Medulla oblongata (tissue), 1 donor: ENCODE measurements around the gene GPATCH2L.

ENCODE experiments used
- DNase-seq: peaks from one replicate; pipeline ENCODE4 v3.0.0-alpha.2; 2015; ENCODE audit errors: extremely low spot score

GPATCH2L gene

DNA sequence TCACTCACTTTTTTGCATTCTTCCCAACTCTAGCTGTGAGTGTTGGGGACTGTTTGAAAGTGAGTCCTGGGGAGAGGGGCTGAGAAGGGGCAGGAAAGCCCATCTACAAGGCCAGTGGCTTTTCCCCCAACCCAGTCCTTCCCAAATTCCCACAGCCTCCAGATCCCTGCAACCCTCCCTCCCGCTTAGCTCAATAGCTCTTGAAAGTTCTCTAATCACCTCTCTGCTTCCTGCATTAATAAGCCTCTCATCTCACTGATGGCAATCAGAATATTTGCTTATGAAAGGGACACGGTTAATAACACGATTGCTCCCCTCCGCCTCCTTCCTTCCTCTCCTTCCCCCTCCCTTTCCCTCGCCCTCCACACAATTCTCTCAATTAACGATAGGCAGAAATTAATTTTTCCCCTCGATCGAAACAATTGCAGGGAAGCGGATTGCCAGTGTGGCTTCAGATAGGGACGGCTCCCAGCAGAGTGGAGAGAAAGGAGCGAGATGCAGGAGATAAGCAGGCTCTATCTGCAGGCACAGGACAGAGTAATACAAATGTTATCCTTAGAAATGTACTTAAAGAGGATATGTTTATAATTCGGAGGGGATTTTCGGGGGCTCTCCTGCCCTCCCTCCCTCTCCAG, 15.1 kb upstream of the GPATCH2L start:
- DNase-seq: no peak

DNA sequence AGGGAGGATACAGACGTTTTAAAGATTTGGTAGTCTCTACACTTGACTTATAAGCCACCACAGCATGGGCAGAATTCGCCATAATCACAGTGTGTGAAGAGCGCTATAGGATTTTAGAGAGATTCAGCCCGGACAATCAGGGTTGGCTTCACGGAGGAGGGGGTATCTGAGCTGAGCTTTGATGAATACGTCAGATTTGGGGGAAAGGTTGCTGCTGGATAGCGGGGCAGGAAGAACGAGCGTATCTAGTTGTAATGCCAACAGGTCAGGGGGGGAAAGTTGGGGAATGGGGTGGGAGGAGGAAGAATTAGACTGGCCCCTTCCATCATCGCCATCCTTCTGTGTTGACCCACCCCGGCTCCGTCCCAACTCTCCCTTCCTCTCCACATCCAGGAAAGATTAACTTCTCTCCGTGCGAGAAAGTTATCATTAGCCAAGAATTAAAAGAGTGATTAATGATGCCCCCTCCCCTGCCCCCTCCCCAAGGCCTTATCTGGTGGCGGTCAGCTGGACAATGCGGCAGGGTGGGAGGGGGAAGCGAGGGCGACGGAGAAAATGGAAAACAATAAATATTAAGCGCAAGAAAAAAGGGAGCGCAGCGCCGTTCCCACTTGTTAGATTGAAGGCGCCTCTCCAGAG, 13.5 kb upstream of the GPATCH2L start:
- no peak for DNase-seq

GRCh38 chr14:76138758-76139723, 12.7 kb upstream of the GPATCH2L start:
- DNase-seq: no peak

DNA sequence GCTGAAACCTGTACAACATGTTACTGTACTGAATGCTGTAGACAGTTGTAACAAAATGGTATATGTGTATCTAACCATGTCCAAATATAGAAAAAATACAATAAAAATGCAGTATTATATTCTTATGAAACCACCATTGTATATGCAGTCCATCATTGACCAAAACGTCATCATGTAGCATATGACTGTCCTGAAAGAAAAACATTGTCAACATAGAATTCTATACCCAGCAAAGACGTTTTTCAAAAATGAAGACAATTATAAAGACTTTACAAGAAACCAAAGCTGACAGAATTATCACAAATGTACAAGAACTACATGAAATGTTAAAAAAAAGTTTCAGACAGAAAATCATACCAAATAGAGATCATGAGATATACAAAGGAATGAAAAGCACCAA, 8.1 kb upstream of the GPATCH2L start:
- DNase-seq: no peak

DNA sequence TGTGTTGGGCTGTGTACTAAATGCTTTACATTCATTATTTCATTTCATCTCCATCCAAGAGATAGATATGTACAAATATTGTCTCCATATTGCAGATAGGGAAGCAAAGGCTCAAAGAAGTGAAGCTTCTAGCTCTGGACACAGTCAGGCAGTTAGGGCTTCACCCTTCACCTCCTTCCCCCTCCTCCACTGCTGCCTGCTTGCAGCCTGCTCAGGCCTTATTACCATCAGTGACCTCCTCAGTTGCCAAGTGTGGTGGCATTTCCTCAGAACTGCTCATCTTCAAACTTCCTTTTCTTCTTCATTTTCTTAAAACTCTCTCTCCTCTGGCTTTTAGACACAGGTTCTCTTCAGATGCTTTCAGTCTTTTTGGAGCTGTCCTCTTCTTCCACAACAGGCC, 4.7 kb upstream of the GPATCH2L start:
- DNase-seq: no peak

DNA sequence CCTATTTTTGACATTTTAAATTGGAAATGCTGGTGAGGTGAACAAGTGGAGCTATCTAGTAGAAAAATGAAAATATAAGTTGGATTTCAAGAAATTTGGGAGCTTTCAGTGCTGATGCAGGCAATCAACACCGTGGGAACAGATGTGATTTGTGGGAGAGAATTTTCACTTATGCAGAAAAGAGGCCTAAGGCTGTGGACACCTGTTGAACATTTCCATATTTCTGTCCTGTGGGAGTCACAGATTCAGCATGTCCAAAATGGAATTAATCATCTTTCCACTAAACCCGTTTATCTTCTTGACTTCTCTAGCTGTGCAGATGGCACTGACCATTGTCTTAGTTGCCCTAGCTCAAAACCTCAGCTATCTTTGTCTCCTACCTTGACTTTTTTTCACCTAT, 2.5 kb upstream of the GPATCH2L start:
- DNase-seq: no peak

DNA sequence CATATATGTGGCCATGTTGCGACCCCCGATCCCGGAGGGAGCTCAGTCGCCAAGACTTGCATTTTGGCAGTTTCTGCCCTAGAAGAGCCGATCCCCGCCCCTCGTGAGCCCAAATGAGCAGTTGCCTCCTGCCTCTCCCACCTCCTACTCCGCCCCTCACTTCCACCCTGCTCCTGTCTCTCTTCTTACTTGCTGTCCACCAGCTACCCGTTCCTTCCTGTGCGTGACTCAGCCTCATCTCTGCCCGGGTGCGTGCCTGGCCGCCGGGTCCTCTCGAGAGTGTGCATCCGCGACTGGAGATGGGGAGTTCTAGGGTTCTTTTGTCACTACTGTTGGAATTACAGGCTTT, 585 bp downstream of the GPATCH2L start:
- DNase-seq: peak; percentile 40

GRCh38 chr14:76153919-76154318, 2.2 kb downstream of the GPATCH2L start:
- no peak for DNase-seq

- DNase-seq: no peak
These were observed 2.9 kb downstream of the GPATCH2L start for GRCh38 chr14:76154539-76155126.

DNA sequence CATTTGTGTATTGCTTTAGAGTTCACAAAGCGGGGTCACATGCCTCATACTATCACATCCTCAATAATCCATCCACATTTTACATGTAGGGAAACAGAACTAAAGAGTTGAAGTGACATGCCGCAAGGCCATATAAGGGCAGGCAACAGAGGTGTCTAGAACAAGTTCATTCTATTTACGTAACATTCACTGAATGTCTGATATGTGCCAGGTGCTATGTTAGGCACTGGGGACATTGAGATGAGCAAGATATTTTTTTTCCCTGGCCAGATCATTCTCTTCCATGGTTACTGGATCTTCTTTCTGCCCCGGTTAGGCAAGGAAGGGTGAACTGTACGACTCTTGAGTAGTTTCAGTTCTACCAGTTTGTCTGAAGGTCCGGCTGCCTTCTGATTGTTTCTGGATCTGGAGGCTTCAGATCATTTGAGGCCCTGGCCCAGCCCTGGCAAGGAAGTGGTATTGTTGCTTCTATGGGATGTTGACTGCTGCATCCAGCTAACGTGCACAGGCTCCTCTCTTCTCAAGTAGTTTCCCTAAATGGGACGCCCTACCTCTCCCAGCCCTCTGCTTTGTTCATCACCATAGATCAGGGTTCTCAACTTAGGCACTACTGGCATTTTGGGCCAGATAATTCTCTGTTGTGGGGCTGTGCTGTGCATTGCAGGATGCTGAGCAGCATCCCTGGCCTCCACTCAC, 12.1 kb downstream of the GPATCH2L start:
- no peak for DNase-seq

DNA sequence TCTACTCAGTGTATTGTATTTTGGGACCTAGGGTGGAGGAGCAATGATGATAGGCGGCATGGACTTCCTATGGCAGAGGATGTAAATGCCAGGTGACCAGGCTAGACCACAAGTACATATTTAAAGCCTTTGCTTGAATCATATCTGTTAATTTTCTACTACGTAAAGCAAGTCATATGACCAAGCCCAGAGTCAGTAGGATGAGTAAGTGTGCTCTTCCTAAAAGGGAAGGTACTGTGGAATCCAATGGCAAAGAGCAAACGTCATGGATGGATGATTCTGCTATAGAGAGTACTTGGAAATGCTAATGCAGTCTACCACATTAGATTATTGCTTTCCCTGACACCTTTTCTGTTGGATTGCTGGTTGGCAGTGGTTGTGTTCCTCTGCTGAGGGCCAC, 16.8 kb downstream of the GPATCH2L start:
- DNase-seq: no peak

DNA sequence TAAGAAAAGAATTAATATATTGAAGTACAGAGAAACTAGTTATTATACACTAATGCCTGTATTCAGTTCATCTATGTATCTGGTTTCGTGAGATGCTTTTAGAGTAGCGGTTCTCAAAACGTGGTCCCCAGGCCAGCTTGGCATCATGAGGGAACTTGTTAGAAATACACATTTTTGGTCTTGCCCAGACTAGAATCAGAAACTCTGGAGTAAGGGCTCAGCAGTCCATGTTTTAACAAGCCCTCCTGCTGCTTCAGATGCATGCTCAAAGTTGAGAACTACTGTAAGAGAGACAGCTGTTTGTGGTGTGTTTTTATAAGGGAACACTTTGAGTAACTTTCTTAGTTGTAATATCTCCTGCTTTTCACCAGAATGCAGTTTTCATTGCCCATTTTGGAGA, 18.1 kb downstream of the GPATCH2L start:
- DNase-seq: no peak

- no peak for DNase-seq
These were observed 23.3 kb downstream of the GPATCH2L start for GRCh38 chr14:76174982-76175381.

DNA sequence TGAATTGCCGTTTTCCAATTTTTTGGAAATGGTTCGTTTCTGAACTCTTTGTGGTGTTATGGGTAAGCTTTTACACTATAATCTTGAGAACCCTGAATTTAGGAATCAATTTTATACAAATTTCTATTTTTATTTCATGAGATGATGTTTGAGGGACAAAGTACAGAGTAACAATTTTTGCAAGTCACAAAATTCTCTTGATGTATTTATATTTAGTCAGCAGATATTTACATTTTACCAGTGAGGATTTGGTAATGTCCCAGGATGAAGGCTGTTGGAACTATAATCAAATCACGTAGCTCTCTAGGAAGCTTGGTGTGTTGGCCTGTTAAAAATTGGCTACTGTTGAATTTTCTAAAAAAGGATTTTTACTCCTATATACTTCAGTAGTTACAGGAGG, 24.2 kb downstream of the GPATCH2L start:
- DNase-seq: no peak

DNA sequence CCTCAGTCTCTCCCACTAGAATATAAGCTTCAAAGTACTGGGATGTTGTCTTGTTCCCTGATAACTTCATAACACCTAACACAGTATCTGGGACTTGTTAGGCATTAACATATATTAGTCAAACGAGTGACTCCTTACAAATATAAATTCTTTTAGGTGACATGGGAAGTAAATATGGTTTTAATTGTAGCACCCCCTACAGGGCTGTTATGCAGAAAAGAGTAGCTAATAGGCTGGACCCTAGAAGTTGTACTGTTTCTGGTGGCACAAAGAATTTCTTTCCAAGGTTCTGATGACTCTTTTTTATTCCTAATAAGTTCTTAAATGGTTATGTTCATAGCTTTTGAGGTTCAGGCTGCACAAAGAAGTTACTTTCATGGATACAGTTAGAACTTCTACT, 29.8 kb downstream of the GPATCH2L start:
- DNase-seq: no peak

- DNase-seq: no peak
These were observed 34.7 kb downstream of the GPATCH2L start for GRCh38 chr14:76186308-76187027.

GRCh38 chr14:76191297-76191696, 39.6 kb downstream of the GPATCH2L start:
- DNase-seq: peak; percentile 85

GRCh38 chr14:76193696-76194095, 42.0 kb downstream of the GPATCH2L start:
- DNase-seq: no peak

DNA sequence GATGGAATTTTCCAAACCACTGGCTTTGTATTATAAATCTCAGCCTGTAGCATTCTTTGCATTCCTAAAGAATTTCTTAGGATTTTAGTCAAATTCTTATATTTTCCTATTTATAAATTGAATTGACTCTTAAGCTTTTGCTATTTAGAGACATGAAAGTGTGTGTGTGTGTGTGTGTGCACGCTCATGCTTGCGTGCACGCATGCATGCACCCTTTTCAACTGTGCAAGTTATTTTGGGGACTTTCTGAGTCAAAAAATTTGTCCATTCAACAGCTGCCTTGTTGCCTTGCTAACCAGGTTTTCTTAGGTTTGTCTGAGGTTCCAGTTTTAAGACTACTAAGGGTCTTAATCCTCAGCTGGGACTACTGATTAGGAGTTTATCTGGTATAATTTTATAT, 42.6 kb downstream of the GPATCH2L start:
- no peak for DNase-seq

- no peak for DNase-seq
These were observed 43.3 kb downstream of the GPATCH2L start for GRCh38 chr14:76195003-76195402.
